ENCODE results near the gene AAMP. TPM values are rescaled to one million over a fixed set of nuclear protein-coding genes. Genes with fewer than 3 reads are reported as not detected.

AAMP gene
- total RNA-seq, 1 experiment from 2014 or later: 98.7 TPM

- peak overlapping the region; percentile 97 for H3K4me3 Mint-ChIP-seq (ENCODE audit: unreplicated experiment)
- no peaks in the 10 kb centered on the region for H3K9me3 Mint-ChIP-seq (ENCODE audit: unreplicated experiment)
- intact Hi-C loops (cut with micrococcal nuclease): no loop called here
- DNase-seq (ENCODE audit: unreplicated experiment): no peak
- H3K4me1 Mint-ChIP-seq (ENCODE audit: insufficient read depth, unreplicated experiment): peaks cover 42% of the 10 kb centered on the region
- H3K36me3 Mint-ChIP-seq (ENCODE audit: insufficient read depth, unreplicated experiment): peaks cover 73% of the 10 kb centered on the region
- no TSS peak for BruUV-seq (replicated peaks)
- TF ChIP-seq, protein P1, sequence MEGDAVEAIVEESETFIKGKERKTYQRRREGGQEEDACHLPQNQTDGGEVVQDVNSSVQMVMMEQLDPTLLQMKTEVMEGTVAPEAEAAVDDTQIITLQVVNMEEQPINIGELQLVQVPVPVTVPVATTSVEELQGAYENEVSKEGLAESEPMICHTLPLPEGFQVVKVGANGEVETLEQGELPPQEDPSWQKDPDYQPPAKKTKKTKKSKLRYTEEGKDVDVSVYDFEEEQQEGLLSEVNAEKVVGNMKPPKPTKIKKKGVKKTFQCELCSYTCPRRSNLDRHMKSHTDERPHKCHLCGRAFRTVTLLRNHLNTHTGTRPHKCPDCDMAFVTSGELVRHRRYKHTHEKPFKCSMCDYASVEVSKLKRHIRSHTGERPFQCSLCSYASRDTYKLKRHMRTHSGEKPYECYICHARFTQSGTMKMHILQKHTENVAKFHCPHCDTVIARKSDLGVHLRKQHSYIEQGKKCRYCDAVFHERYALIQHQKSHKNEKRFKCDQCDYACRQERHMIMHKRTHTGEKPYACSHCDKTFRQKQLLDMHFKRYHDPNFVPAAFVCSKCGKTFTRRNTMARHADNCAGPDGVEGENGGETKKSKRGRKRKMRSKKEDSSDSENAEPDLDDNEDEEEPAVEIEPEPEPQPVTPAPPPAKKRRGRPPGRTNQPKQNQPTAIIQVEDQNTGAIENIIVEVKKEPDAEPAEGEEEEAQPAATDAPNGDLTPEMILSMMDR (IDR thresholded peaks at IDR 0.05; ENCODE audit: unreplicated experiment): no peak
- CTCF ChIA-PET: interaction anchor here (0.6 to 7.7 kb wide), 24 partner anchors 11 to 1303 kb away, joined by 3 to 215 read pairs (median 4); partner anchors contain the start of genes ARPC2, CATIP, GPBAR1 and TMBIM1
- peak overlapping the region; percentile 88 for H3K27ac Mint-ChIP-seq (ENCODE audit: low read depth, unreplicated experiment)
- H3K27me3 Mint-ChIP-seq (ENCODE audit: insufficient read depth, unreplicated experiment): no peaks in the 10 kb centered on the region
- POLR2A ChIA-PET: interaction anchor here (0.6 to 8.0 kb wide), 30 partner anchors 9 to 979 kb away, joined by 3 to 390 read pairs (median 5); partner anchors contain the start of genes ANKZF1, ARPC2, ATG9A and CATIP
These were observed 967 bp upstream of the AAMP start for GRCh38 chr2:218270721-218271486.

DNA sequence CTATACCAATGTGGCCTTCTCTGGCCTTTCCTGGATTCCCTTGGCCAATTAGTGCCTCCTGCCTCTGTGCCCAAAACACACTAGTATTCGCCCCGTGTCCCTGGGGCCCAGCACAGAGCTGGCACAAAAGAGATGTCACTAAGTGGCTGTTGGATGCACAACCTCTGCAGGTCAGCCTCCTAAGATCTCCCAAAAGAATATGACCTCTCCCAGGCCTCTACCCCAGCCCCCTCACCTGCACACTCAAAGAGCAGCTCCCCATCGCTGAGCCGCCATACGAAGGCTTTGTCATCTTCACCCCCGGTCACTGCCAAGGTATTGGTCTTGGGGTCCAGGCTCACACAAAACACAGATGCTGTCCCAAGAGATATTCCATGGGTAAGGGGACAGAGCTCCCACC is 2.7 kb downstream of the AAMP start:
- H3K9me3 Mint-ChIP-seq (ENCODE audit: unreplicated experiment): no peaks in the 10 kb centered on the region
- TF ChIP-seq, protein P1 (IDR thresholded peaks at IDR 0.05; ENCODE audit: unreplicated experiment): no peak
- no peaks in the 10 kb centered on the region for H3K27me3 Mint-ChIP-seq (ENCODE audit: insufficient read depth, unreplicated experiment)
- CTCF ChIA-PET: interaction anchor here (0.6 to 2.8 kb wide), 3 partner anchors 10 to 182 kb away, joined by 3 to 8 read pairs (median 3); no protein-coding TSS in a partner anchor
- POLR2A ChIA-PET: interaction anchor here (0.9 kb wide), 1 partner anchor 13 kb away, joined by 3 read pairs; no protein-coding TSS in a partner anchor
- no peak for DNase-seq (ENCODE audit: unreplicated experiment)
- intact Hi-C loops (cut with micrococcal nuclease): no loop called here
- H3K4me1 Mint-ChIP-seq (ENCODE audit: insufficient read depth, unreplicated experiment): peaks cover 28% of the 10 kb centered on the region
- H3K4me3 Mint-ChIP-seq (ENCODE audit: unreplicated experiment): peak overlapping the region; percentile 18
- H3K36me3 Mint-ChIP-seq (ENCODE audit: insufficient read depth, unreplicated experiment): peaks cover 68% of the 10 kb centered on the region
- H3K27ac Mint-ChIP-seq (ENCODE audit: low read depth, unreplicated experiment): no peak overlapping the region
- BruUV-seq (replicated peaks): no TSS peak

- Mint-ChIP-seq H3K36me3 (ENCODE audit: insufficient read depth, unreplicated experiment) (peaks cover 60% of the 10 kb centered on the region), H3K4me1 (ENCODE audit: insufficient read depth, unreplicated experiment) (peaks cover 20% of the 10 kb centered on the region), H3K27ac (ENCODE audit: low read depth, unreplicated experiment) (no peak overlapping the region), H3K9me3 (ENCODE audit: unreplicated experiment) (no peaks in the 10 kb centered on the region), H3K27me3 (ENCODE audit: insufficient read depth, unreplicated experiment) (no peaks in the 10 kb centered on the region), H3K4me3 (ENCODE audit: unreplicated experiment) (no peak overlapping the region)
- intact Hi-C loops (cut with micrococcal nuclease): no loop called here
- BruUV-seq (replicated peaks): no TSS peak
- DNase-seq (ENCODE audit: unreplicated experiment): no peak
- CTCF ChIA-PET: interaction anchor here (0.9 to 2.8 kb wide), 3 partner anchors 10 to 130 kb away, joined by 3 to 8 read pairs (median 3); no protein-coding TSS in a partner anchor
- TF ChIP-seq, protein P1 (IDR thresholded peaks at IDR 0.05; ENCODE audit: unreplicated experiment): no peak
- POLR2A ChIA-PET: no interaction called here
These were observed 3.5 kb downstream of the AAMP start for GRCh38 chr2:218266316-218266979.

GRCh38 chr2:218265626-218266025 is 4.3 kb downstream of the AAMP start:
- POLR2A ChIA-PET: interaction anchor here (0.7 to 1.2 kb wide), 2 partner anchors 9 to 33 kb away, joined by 3 read pairs; no protein-coding TSS in a partner anchor
- peaks cover 14% of the 10 kb centered on the region for H3K4me1 Mint-ChIP-seq (ENCODE audit: insufficient read depth, unreplicated experiment)
- peaks cover 54% of the 10 kb centered on the region for H3K36me3 Mint-ChIP-seq (ENCODE audit: insufficient read depth, unreplicated experiment)
- CTCF ChIA-PET: interaction anchor here (2.8 kb wide), 1 partner anchor 9 kb away, joined by 8 read pairs; no protein-coding TSS in a partner anchor
- no peaks in the 10 kb centered on the region for H3K27me3 Mint-ChIP-seq (ENCODE audit: insufficient read depth, unreplicated experiment)
- no TSS peak for BruUV-seq (replicated peaks)
- DNase-seq (ENCODE audit: unreplicated experiment): no peak
- TF ChIP-seq, protein P1 (IDR thresholded peaks at IDR 0.05; ENCODE audit: unreplicated experiment): no peak
- H3K9me3 Mint-ChIP-seq (ENCODE audit: unreplicated experiment): no peaks in the 10 kb centered on the region
- no peak overlapping the region for H3K27ac Mint-ChIP-seq (ENCODE audit: low read depth, unreplicated experiment)
- H3K4me3 Mint-ChIP-seq (ENCODE audit: unreplicated experiment): no peak overlapping the region
- intact Hi-C loops (cut with micrococcal nuclease): no loop called here
